NCI-H82 treated with DMSO at 0.1 percent for 48 hours (cell line): ENCODE measurements around the gene SPSB2.

Experiments
- DNase-seq: peaks from one replicate; lab custom pipeline; 2025; ENCODE audit not compliant: unreplicated experiment; lab: John Stamatoyannopoulos, UW

Gene SPSB2

GRCh38 chr12:6851921-6852650 is 21.0 kb downstream of the SPSB2 start, which contains the start of gene USP5:
TSS of gene USP5 (plus strand) at chr12:6852150. CDS start at chr12:6852180, 30 bp downstream.
- peak; percentile 98 for DNase-seq

GRCh38 chr12:6851153-6851920 is 21.8 kb downstream of the SPSB2 start, which contains the start of gene CDCA3:
TSS of gene CDCA3 (minus strand) at chr12:6851286. CDS start at chr12:6850952, 334 bp downstream.
- peak; percentile 99 for DNase-seq

- no peak for DNase-seq
Measured at GRCh38 chr12:6850796-6851152, 22.3 kb downstream of the SPSB2 start.

GRCh38 chr12:6849976-6850560 is 23.0 kb downstream of the SPSB2 start:
- DNase-seq = no peak

GRCh38 chr12:6849427-6849826 is 23.7 kb downstream of the SPSB2 start:
- no peak for DNase-seq

- peak; percentile 96 for DNase-seq
Measured at GRCh38 chr12:6847676-6848075, 25.4 kb downstream of the SPSB2 start.

- DNase-seq = peak; percentile 93
Measured at GRCh38 chr12:6846316-6846869, 26.7 kb downstream of the SPSB2 start.

- DNase-seq = no peak
Measured at GRCh38 chr12:6845395-6845794, 27.7 kb downstream of the SPSB2 start.

- DNase-seq = peak; percentile 15
Measured at GRCh38 chr12:6843118-6843902, 29.8 kb downstream of the SPSB2 start.

- no peak for DNase-seq
Measured at GRCh38 chr12:6842075-6842474, 31.0 kb downstream of the SPSB2 start.

GRCh38 chr12:6840761-6841515 is 32.2 kb downstream of the SPSB2 start, which contains the start of gene GNB3:
TSS of gene GNB3 (plus strand) at chr12:6840925. CDS start at chr12:6841288, 363 bp downstream.
- peak; percentile 18 for DNase-seq

GRCh38 chr12:6840330-6840729 is 32.8 kb downstream of the SPSB2 start:
- DNase-seq = peak; percentile 100

- DNase-seq = peak; percentile 99
Measured at GRCh38 chr12:6839482-6840201, 33.5 kb downstream of the SPSB2 start.

- no peak for DNase-seq
Measured at GRCh38 chr12:6838854-6839253, 34.2 kb downstream of the SPSB2 start.

- DNase-seq = no peak
Measured at GRCh38 chr12:6837370-6838060, 35.6 kb downstream of the SPSB2 start.

- DNase-seq = no peak
Measured at GRCh38 chr12:6836851-6837250, 36.3 kb downstream of the SPSB2 start.

- no peak for DNase-seq
Measured at GRCh38 chr12:6834873-6835272, 38.2 kb downstream of the SPSB2 start.

GRCh38 chr12:6834254-6834653 is 38.8 kb downstream of the SPSB2 start:
- no peak for DNase-seq
